Activated T-cell treated with anti-CD3 and anti-CD28 coated beads, Interleukin-2, amount 50 U/mL, for 72 hours (primary cell): ENCODE results near the gene POGZ. TPM values are rescaled to one million over a fixed set of nuclear protein-coding genes. Genes with fewer than 3 reads are reported as not detected.
"Not testable (repeated sequence)": the region's sequence is repeated elsewhere in the genome, so short reads cannot be mapped to it uniquely, and the experiment has no call there.

ENCODE experiments used
- ATAC-seq, 2 donors: fragments of 150-1000 bp; cut with Tn5 transposase; replicated peaks in 1 of 2; 2 replicates each; pipeline ENCODE4 v1.10.0; 2021; ENCODE audit warnings: moderate library complexity in 2 of 2, mild to moderate bottlenecking in 1 of 2
- DNase-seq, 2 donors: peaks; one replicate each; pipeline ENCODE4 v3.0.0; 2021 to 2022; ENCODE audit warnings: mixed read lengths in 1 of 2
- H3K27ac Mint-ChIP-seq: one replicate; pipeline ENCODE4 v1.8.0; 2022; ENCODE audit warnings: mild to moderate bottlenecking, moderate library complexity, mixed read lengths
- H3K27me3 Mint-ChIP-seq: one replicate; pipeline ENCODE4 v1.8.0; 2022; ENCODE audit warnings: low read depth, mixed read lengths
- H3K36me3 Mint-ChIP-seq, 2 donors: one replicate each; pipeline ENCODE4 v1.8.0; 2022; ENCODE audit warnings: mixed read lengths in 2 of 2, mild to moderate bottlenecking in 1 of 2; ENCODE audit not compliant: insufficient read depth in 2 of 2
- H3K4me1 Mint-ChIP-seq: one replicate; pipeline ENCODE4 v1.8.0; 2022; ENCODE audit warnings: low read depth, mixed read lengths
- H3K4me3 Mint-ChIP-seq, 2 donors: one replicate each; pipeline ENCODE4 v1.8.0; 2022; ENCODE audit warnings: mild to moderate bottlenecking in 2 of 2, mixed read lengths in 2 of 2, moderate library complexity in 2 of 2
- H3K9me3 Mint-ChIP-seq, 2 donors: one replicate each; pipeline ENCODE4 v1.8.0; 2022; ENCODE audit warnings: mixed read lengths in 2 of 2
- total RNA-seq, 2 donors: library from RNA; stranded (reverse); gene quantifications; one replicate each; pipeline ENCODE4 v1.2.3, GENCODE V29; 2022

Gene POGZ
- total RNA-seq, 2 donors from 2014 or later: 116 to 140 TPM

GRCh38 chr1:151435174-151435573 is 24.1 kb downstream of the POGZ start:
- H3K9me3 Mint-ChIP-seq: no peaks in the 10 kb centered on the region
- H3K27me3 Mint-ChIP-seq: no peaks in the 10 kb centered on the region
- DNase-seq (no peak), ATAC-seq (no peak)
- peak overlapping the region; percentile 88 for H3K27ac Mint-ChIP-seq
- peaks cover 1 to 8% of the 10 kb centered on the region in 2 donors for H3K36me3 Mint-ChIP-seq
- peaks cover 44% of the 10 kb centered on the region for H3K4me1 Mint-ChIP-seq
- H3K4me3 Mint-ChIP-seq: no peak overlapping the region

- H3K4me3 Mint-ChIP-seq, DNase-seq, H3K27me3 Mint-ChIP-seq, H3K27ac Mint-ChIP-seq, H3K9me3 Mint-ChIP-seq, ATAC-seq: not testable (repeated sequence)
- Mint-ChIP-seq H3K36me3 (peaks cover 1 to 14% of the 10 kb centered on the region in 2 donors), H3K4me1 (peaks cover 34% of the 10 kb centered on the region)
These were observed 25.5 kb downstream of the POGZ start for GRCh38 chr1:151433827-151434226.

GRCh38 chr1:151428068-151428467 is 31.2 kb downstream of the POGZ start:
- H3K4me1 Mint-ChIP-seq: no peaks in the 10 kb centered on the region
- H3K27ac Mint-ChIP-seq: no peak overlapping the region
- DNase-seq: no peak
- H3K9me3 Mint-ChIP-seq: no peaks in the 10 kb centered on the region
- no peaks in the 10 kb centered on the region for H3K27me3 Mint-ChIP-seq
- peaks cover 7 to 30% of the 10 kb centered on the region in 2 donors for H3K36me3 Mint-ChIP-seq
- ATAC-seq: no peak
- no peak overlapping the region for H3K4me3 Mint-ChIP-seq

- no peak for ATAC-seq
- no peaks in the 10 kb centered on the region for H3K4me1 Mint-ChIP-seq
- peaks cover 7 to 41% of the 10 kb centered on the region in 2 donors for H3K36me3 Mint-ChIP-seq
- no peaks in the 10 kb centered on the region for H3K9me3 Mint-ChIP-seq
- no peak overlapping the region for H3K4me3 Mint-ChIP-seq
- peak overlapping the region; percentile 6 for H3K27ac Mint-ChIP-seq
- DNase-seq: no peak
- no peaks in the 10 kb centered on the region for H3K27me3 Mint-ChIP-seq
These were observed 34.2 kb downstream of the POGZ start for GRCh38 chr1:151425103-151425502.

- Mint-ChIP-seq H3K4me3 (no peak overlapping the region), H3K9me3 (no peaks in the 10 kb centered on the region), H3K27me3 (no peaks in the 10 kb centered on the region), H3K36me3 (peaks cover 3 to 41% of the 10 kb centered on the region in 2 donors), H3K4me1 (no peaks in the 10 kb centered on the region), H3K27ac (no peak overlapping the region)
- DNase-seq: no peak
- ATAC-seq: no peak
These were observed 39.5 kb downstream of the POGZ start for GRCh38 chr1:151419819-151420218.

- Mint-ChIP-seq H3K4me1 (no peaks in the 10 kb centered on the region), H3K27me3 (no peaks in the 10 kb centered on the region), H3K9me3 (no peaks in the 10 kb centered on the region), H3K27ac (peak overlapping the region; percentile 39), H3K36me3 (peaks cover 4 to 30% of the 10 kb centered on the region in 2 donors), H3K4me3 (no peak overlapping the region)
- ATAC-seq (no peak), DNase-seq (no peak)
These were observed 41.2 kb downstream of the POGZ start for GRCh38 chr1:151418081-151418480.

- Mint-ChIP-seq H3K27me3 (no peaks in the 10 kb centered on the region), H3K4me3 (no peak overlapping the region), H3K36me3 (peaks cover 4 to 29% of the 10 kb centered on the region in 2 donors), H3K4me1 (no peaks in the 10 kb centered on the region), H3K9me3 (no peaks in the 10 kb centered on the region), H3K27ac (no peak overlapping the region)
- DNase-seq (no peak), ATAC-seq (no peak)
These were observed 43.1 kb downstream of the POGZ start for GRCh38 chr1:151416231-151416630.

GRCh38 chr1:151411884-151412283 is 47.4 kb downstream of the POGZ start:
- DNase-seq (no peak), ATAC-seq (no peak)
- no peaks in the 10 kb centered on the region for H3K9me3 Mint-ChIP-seq
- no peak overlapping the region for H3K27ac Mint-ChIP-seq
- no peaks in the 10 kb centered on the region for H3K27me3 Mint-ChIP-seq
- H3K4me3 Mint-ChIP-seq: no peak overlapping the region
- peaks cover 12 to 28% of the 10 kb centered on the region in 2 donors for H3K36me3 Mint-ChIP-seq
- no peaks in the 10 kb centered on the region for H3K4me1 Mint-ChIP-seq

GRCh38 chr1:151408891-151409290 is 50.4 kb downstream of the POGZ start:
- H3K36me3 Mint-ChIP-seq: peaks cover 12 to 22% of the 10 kb centered on the region in 2 donors
- H3K9me3 Mint-ChIP-seq: no peaks in the 10 kb centered on the region
- no peak overlapping the region for H3K4me3 Mint-ChIP-seq
- ATAC-seq: no peak
- H3K27ac Mint-ChIP-seq: peak overlapping the region; percentile 20
- H3K27me3 Mint-ChIP-seq: no peaks in the 10 kb centered on the region
- no peak for DNase-seq
- peaks cover 8% of the 10 kb centered on the region for H3K4me1 Mint-ChIP-seq

- no peak for DNase-seq
- no peaks in the 10 kb centered on the region for H3K9me3 Mint-ChIP-seq
- peaks cover 12 to 22% of the 10 kb centered on the region in 2 donors for H3K36me3 Mint-ChIP-seq
- H3K27ac Mint-ChIP-seq: no peak overlapping the region
- no peak for ATAC-seq
- H3K4me1 Mint-ChIP-seq: peaks cover 18% of the 10 kb centered on the region
- no peak overlapping the region for H3K4me3 Mint-ChIP-seq
- no peaks in the 10 kb centered on the region for H3K27me3 Mint-ChIP-seq
These were observed 52.0 kb downstream of the POGZ start for GRCh38 chr1:151407304-151407703.

GRCh38 chr1:151406176-151406575 is 53.1 kb downstream of the POGZ start:
- Mint-ChIP-seq H3K4me1 (peaks cover 29% of the 10 kb centered on the region), H3K4me3 (no peak overlapping the region), H3K27me3 (no peaks in the 10 kb centered on the region), H3K9me3 (no peaks in the 10 kb centered on the region), H3K27ac (no peak overlapping the region), H3K36me3 (peaks cover 12 to 27% of the 10 kb centered on the region in 2 donors)
- no peak for DNase-seq
- no peak for ATAC-seq

GRCh38 chr1:151405187-151405951 is 53.9 kb downstream of the POGZ start:
- Mint-ChIP-seq H3K36me3 (peaks cover 13 to 28% of the 10 kb centered on the region in 2 donors), H3K9me3 (no peaks in the 10 kb centered on the region), H3K4me3 (no peak overlapping the region), H3K4me1 (peaks cover 37% of the 10 kb centered on the region), H3K27ac (no peak overlapping the region), H3K27me3 (no peaks in the 10 kb centered on the region)
- ATAC-seq (no peak), DNase-seq (no peak)

- H3K4me3 Mint-ChIP-seq: no peak overlapping the region
- peak overlapping the region; percentile 77 for H3K27ac Mint-ChIP-seq
- DNase-seq (no peak), ATAC-seq (no peak)
- no peaks in the 10 kb centered on the region for H3K9me3 Mint-ChIP-seq
- H3K4me1 Mint-ChIP-seq: peaks cover 43% of the 10 kb centered on the region
- H3K27me3 Mint-ChIP-seq: no peaks in the 10 kb centered on the region
- peaks cover 17 to 30% of the 10 kb centered on the region in 2 donors for H3K36me3 Mint-ChIP-seq
These were observed 55.7 kb downstream of the POGZ start for GRCh38 chr1:151403612-151404011.

- Mint-ChIP-seq H3K27ac (peak overlapping the region; percentile 88), H3K4me1 (peaks cover 43% of the 10 kb centered on the region), H3K36me3 (peaks cover 17 to 30% of the 10 kb centered on the region in 2 donors), H3K4me3 (no peak overlapping the region), H3K9me3 (no peaks in the 10 kb centered on the region), H3K27me3 (no peaks in the 10 kb centered on the region)
- no peak for ATAC-seq
- DNase-seq: no peak
These were observed 56.5 kb downstream of the POGZ start for GRCh38 chr1:151402764-151403163.
